Mononuclear cell (primary cell): ENCODE data around the gene TRPV4. TPM values are rescaled to one million over a fixed set of nuclear protein-coding genes. Genes with fewer than 3 reads are reported as not detected.

Source experiments
- H3K27me3 ChIP-seq: 2 replicates; pipeline ENCODE4 v1.6.0; 2011; ENCODE audit warnings: low read length, control low read depth; ENCODE audit not compliant: insufficient read depth
- H3K4me1 ChIP-seq: 2 replicates; pipeline ENCODE4 v1.5.1; 2011; ENCODE audit warnings: mild to moderate bottlenecking, low read length, control low read depth; ENCODE audit not compliant: insufficient read depth
- H3K4me3 ChIP-seq: 2 replicates; pipeline ENCODE4 v1.5.1; 2011; ENCODE audit warnings: mild to moderate bottlenecking, low read length, moderate library complexity
- H3K9me3 ChIP-seq: 2 replicates; pipeline ENCODE4 v1.5.1; 2011; ENCODE audit warnings: low read depth, mild to moderate bottlenecking, control low read depth, low read length
- total RNA-seq: library from RNA; depleted of rRNA; stranded (reverse); fragments of >200 nt; gene quantifications from one replicate; pipeline ENCODE4 v1.2.3, GENCODE V29; 2012

The TRPV4 gene
- total RNA-seq, 1 donor: 0.31 TPM

DNA sequence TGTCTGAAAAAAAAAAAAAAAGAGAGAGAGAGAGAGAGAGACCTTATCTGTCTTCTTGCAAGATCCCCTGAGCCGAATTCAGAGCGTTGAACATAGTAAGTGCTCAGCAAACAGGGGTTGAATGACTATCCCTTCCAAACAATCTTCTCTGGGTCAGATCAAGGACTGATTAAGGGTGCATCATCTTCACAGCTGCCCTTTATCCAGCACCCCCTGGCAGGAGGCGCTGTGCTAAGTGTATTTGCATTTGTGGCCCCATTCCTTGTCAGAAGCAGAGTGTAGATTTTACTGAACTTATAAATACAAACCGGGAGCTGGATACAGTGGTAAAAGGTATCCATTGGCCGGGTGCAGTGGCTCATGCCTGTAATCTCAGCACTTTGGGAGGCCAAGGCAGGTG lies 8.8 kb upstream of the TRPV4 start:
- peaks cover 28% of the 10 kb centered on the region for H3K4me1 ChIP-seq
- H3K9me3 ChIP-seq: no peaks in the 10 kb centered on the region
- no peaks in the 10 kb centered on the region for H3K27me3 ChIP-seq
- no peak overlapping the region for H3K4me3 ChIP-seq

DNA sequence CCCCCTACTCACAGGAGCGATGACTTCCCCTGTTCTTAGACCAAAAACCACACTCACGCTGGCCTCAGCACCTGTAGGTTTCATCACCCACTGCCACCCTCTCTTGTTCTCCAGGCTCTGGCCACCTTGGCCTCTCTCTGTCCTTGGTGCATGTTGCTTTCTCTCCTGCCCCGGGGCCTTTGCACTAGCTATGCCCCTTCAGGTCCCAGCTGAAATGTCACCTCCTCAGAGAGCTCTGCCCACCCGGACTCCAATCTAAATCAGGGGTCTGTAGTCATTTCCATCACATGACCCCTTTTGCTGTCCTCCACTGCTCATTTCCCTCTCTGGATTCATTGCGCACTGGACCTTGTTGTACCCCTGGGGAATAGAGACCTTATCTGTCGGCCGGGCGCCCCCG lies 8.2 kb upstream of the TRPV4 start:
- no peak overlapping the region for H3K4me3 ChIP-seq
- peaks cover 23% of the 10 kb centered on the region for H3K4me1 ChIP-seq
- H3K9me3 ChIP-seq: no peaks in the 10 kb centered on the region
- no peaks in the 10 kb centered on the region for H3K27me3 ChIP-seq

DNA sequence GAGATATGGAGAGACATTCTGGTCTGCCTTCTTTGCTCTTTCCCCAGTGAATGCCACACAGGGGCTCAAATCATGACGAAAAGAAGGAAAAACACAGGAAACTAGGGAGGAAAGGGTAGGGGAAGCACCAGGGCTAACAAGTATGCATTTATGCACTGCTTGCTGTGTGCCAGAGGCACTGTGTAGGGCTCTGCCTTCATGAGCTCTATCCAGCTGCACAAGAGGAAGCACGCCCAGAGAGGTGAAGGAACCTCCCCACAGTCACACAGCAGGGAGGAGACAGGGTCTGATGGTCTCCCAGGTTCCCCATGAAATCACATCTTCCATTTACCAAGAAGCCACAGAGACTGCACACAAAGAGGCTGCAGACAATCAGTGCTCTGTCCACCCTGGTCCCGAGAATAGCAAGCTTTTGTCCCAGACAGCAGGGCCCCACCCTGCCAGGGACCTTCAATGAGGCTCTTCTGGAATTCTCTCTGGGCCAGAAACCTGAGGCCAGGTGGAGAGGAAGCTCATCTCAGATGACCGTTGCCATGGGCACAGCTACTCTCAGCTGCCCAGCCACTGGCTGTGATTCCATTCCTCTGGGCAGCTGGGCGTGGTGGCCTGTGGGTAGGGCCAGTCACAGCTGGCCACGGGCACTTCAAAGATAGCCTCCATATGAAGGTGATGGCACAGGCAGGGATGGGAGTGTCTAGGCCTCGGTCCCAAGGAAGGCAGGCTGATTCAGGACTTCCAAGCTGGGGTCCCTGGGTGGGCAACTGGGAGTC lies 7.3 kb upstream of the TRPV4 start:
- Histone ChIP-seq H3K4me3 (no peak overlapping the region), H3K9me3 (no peaks in the 10 kb centered on the region), H3K4me1 (peaks cover 14% of the 10 kb centered on the region), H3K27me3 (no peaks in the 10 kb centered on the region)

DNA sequence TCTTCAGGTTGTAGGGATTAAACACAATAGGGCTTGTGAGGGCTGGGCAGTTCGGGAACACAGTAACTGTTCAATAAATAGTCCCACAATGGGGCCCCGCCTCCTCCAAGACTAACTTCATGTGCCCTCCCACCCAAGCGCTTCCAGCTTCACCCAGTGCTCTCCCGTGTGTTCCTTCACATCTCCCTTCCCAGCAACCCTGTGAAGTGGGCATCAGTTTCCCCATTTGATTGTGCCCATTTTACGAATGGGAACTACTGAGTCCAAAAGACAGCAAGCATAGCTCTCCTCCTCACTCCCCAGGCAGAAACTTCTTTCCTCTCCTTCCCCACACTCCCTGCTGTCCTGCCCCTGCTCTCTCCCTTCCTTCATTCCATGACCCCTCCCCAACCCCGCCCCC lies 6.2 kb upstream of the TRPV4 start:
- no peaks in the 10 kb centered on the region for H3K27me3 ChIP-seq
- H3K9me3 ChIP-seq: no peaks in the 10 kb centered on the region
- peaks cover 8% of the 10 kb centered on the region for H3K4me1 ChIP-seq
- no peak overlapping the region for H3K4me3 ChIP-seq

DNA sequence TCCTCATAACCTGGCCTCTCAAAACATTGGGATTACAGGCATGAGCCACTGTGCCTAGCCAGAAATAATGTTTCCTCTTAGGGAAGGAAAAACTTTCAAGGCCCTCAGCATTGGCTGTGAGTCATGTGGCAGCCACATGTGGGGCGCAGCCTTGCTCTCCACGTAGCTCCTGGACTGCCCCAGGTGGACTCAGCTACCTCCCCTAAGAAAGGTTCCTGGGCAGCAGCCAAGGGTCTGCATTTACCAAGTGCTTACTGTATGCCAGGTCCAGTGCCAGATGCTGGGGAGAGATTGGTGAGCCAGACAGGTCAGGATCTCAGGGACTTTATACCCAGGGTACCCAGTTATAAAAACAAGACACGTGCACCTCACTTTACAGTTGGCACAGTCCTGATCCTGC lies 3.7 kb upstream of the TRPV4 start:
- Histone ChIP-seq H3K27me3 (peaks cover 7% of the 10 kb centered on the region), H3K9me3 (no peaks in the 10 kb centered on the region), H3K4me1 (peaks cover 8% of the 10 kb centered on the region), H3K4me3 (no peak overlapping the region)

DNA sequence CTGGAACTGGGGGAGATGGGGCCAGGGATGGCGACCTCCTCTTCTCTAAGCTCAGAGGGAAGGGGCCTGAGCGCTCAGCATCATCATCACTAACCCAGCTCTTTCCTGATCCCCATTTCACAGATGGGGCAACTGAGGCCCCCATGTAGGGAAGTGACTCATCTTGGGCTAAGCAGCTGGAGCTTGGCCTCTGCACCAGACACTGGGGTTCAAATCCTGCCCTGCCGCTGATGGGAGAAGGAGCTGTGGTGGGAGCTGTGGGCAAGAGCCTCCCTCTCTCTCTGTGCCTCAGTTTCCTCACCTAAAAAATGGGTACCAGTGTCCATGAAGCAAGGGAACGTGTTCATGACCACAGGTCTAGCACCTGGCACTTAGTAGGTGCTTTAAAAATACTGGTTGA lies 2.6 kb upstream of the TRPV4 start:
- Histone ChIP-seq H3K4me1 (peaks cover 8% of the 10 kb centered on the region), H3K9me3 (no peaks in the 10 kb centered on the region), H3K27me3 (peaks cover 7% of the 10 kb centered on the region), H3K4me3 (no peak overlapping the region)

DNA sequence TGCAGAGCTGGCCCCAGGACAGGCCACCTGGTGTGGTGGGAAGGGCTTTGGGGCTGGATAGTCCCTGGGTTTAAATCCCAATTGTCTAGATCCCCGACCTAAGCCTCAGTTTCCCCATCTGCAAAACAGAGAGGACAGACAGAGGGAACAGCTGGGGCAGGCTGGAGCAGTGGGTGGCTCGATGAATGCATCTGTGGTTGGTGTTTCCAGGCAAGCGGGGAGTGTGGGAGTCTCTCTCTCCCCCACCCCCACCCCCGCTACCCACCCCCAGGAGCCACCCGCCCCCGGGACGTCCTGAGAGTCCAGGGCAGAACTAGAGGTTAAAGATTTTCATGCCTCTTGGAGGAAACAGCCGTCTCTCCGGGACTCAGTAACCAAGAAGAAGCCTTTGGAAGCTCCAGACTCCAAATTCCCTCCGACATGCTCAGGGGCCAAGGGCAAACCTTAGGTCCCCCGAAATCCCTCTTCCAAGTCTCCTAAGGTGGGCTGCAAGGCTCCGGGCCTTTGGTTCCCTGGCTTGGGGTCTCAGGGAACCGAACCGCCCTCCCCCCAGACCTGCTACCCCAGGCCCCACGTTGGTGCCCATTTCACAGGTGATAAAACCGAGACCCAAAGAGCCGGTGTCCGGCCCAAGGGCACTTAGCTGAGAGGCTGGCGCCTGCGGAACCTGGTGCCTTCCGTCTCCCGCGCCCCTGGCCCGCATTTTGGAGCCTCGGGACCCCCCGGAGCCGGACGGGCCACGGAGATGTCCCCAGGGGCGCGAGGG lies 474 bp downstream of the TRPV4 start:
- Histone ChIP-seq H3K27me3 (peaks cover 7% of the 10 kb centered on the region), H3K4me1 (peaks cover 17% of the 10 kb centered on the region), H3K4me3 (no peak overlapping the region), H3K9me3 (no peaks in the 10 kb centered on the region)

DNA sequence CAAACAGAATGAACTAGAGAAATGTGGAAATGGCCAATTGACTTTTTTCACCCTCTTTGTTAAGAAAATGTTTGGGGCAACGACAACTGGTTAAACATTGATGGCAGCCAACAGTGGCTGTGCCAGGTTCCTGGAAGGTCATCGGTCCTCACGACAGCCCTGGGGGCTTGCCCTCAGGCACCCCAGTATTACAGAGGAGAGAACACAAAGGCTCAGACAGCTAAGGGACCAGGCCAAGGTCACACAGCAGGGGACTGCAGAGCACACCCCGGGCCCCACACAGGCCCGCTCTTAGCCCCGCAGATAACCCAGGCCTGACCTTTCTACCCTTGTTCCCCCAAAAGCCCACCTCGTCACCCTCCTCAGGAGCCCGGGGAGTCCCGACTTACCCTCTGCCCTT lies 1.3 kb downstream of the TRPV4 start:
- Histone ChIP-seq H3K27me3 (peaks cover 7% of the 10 kb centered on the region), H3K4me1 (peaks cover 22% of the 10 kb centered on the region), H3K4me3 (no peak overlapping the region), H3K9me3 (no peaks in the 10 kb centered on the region)

DNA sequence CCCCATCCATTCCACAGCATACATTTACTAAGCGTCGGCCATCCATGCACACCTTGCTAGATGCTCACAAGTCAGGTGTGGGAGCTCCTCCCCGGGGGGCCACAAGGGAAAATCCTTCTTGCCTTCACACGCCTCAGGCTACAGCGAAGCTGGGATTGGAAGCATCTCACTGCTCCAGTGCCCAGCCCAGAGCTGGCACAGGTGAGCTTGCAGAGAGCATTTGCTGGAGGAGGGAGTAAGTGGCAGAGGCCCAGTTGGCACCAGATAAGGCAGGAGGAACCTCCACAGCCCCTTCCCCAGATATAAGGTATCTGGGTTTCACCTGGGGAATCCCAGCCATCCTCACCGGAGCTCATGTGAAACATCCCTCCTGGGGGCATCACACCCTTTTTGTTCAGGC lies 1.8 kb downstream of the TRPV4 start:
- Histone ChIP-seq H3K4me3 (no peak overlapping the region), H3K4me1 (peaks cover 25% of the 10 kb centered on the region), H3K9me3 (no peaks in the 10 kb centered on the region), H3K27me3 (peaks cover 7% of the 10 kb centered on the region)

DNA sequence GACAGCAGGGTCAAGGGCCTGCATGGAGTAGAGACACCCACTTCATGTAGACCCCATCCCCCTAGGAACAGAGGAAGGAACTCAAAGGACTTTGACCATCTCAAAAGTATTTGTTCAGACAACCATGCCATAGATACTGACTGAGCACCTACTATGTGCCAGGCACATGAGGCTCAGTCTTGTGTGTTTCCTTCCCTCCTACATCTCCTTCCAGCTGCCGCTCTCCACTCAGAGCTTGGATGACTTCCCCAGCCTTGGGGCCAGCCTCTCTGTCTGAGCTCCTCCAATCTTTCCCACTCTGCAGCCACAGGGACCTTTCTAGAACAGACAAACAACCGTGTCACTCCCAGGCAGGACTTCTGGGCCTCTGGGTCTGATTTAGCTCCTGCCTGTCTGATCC lies 2.5 kb downstream of the TRPV4 start:
- Histone ChIP-seq H3K4me3 (no peak overlapping the region), H3K27me3 (peaks cover 7% of the 10 kb centered on the region), H3K4me1 (peaks cover 25% of the 10 kb centered on the region), H3K9me3 (no peaks in the 10 kb centered on the region)

DNA sequence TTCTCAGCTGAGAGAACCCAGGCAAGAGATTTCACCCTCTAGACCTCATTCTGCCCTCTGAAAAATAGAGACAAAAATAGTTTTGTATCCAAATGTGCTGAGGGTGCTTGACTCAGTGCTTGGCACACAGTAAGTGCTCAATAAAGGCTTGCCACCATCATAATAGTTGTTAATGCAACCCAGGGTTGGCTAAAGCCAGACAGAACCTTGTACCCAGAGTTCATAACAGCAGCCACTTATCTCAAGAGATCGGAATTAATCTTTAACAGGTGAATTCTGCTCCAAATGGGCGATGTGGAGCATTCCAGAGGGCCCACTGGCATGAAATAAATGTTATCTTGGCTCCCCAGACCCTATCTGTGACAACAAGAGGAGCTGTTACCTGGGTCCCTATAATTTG lies 2.9 kb downstream of the TRPV4 start:
- Histone ChIP-seq H3K27me3 (peaks cover 7% of the 10 kb centered on the region), H3K4me3 (no peak overlapping the region), H3K4me1 (peaks cover 25% of the 10 kb centered on the region), H3K9me3 (no peaks in the 10 kb centered on the region)

DNA sequence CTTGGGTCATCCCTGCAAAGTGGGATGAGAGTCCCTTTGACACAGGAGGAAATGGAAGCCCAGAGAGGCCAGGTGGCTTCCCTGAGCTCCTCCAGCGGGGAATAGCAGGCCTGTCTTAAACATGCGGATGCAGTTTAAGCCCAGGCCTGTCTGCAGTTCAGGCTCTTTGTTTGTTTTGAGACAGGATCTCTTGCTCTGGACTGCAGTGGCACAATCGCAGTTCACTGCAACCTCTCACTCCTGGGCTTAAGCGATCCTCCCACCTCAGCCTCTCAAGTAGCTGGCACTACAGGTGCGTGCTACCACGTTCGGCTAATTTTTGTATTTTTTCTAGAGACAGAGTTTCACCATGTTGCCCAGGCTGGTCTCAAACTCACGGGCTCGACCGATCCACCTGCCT lies 3.5 kb downstream of the TRPV4 start:
- Histone ChIP-seq H3K4me1 (peaks cover 25% of the 10 kb centered on the region), H3K4me3 (no peak overlapping the region), H3K9me3 (no peaks in the 10 kb centered on the region), H3K27me3 (peaks cover 7% of the 10 kb centered on the region)

DNA sequence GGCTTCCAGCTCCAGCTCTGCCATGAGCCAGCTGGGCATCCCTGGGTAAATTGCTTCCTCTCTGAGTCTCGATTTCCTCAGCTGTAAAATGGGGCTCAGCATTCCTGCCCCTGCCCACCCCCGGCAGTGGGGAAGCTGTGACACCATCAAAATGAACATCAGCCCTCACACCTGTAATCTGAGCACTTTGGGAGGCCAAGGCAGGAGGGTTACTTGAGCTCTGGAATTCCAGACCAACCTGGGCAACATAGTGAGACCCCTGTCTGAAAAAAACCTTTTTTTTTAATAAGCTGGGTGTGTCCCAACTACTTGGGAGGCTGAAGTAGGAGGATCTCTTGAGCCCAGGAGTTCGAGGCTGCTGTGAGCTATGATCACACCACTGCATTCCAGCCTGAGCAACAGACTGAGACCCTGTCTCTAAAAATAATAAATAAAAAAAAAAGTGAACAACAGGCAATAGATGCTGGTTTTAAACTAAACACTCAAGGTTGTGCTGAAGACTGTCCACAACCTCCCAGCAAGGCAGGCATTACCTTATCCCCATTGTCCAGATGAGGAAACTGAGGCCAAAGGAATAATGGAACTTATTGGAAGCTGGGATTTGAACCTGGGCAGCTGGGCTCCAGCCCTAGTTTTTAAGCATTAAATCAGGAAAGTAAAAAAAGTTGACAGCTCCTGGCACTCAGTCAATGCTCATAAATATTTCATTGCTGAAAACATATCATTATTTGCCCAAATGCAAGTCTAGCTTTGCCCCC lies 4.3 kb downstream of the TRPV4 start:
- Histone ChIP-seq H3K27me3 (peaks cover 7% of the 10 kb centered on the region), H3K9me3 (no peaks in the 10 kb centered on the region), H3K4me3 (no peak overlapping the region), H3K4me1 (peaks cover 25% of the 10 kb centered on the region)

DNA sequence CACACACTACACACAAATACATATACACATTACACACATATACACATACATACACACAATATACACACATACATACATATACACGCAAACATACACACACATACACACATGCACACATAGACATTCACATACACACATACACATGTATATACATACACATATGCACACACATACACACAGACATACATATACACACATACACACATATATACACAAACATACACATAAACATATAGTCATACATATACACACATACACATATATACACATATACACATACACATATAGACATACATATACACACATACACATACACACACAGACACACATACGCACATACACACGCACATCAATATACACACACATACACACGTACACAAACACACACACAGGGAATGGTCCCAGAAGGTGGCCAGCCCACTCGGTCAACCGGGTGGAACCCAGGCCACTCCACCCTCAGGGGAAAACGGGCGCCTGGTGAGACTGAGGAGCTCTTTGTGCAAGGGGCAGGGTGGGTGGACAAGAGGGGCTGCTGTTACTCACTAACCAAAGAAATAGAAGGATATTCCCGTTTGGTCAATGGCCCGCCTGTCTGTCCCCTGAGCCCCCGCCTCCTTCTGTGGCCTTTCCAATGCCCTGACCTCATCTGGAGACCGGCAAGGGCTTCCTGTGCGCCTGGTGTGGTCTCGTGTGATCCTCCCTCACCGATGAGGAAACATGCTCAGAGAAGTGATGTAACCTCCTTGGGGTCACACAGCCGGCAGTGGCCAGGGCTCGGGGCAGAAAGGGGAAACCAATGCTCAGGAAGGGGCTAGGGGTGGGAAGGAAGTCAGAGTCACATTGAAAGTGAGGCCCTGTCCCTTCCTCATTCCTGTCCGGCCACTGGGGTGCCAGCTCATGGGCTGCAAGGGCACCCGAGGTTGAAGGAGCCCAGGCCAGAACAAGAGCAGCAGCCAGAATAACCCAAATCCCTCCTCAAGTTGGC lies 5.3 kb downstream of the TRPV4 start:
- Histone ChIP-seq H3K4me1 (peaks cover 35% of the 10 kb centered on the region), H3K4me3 (no peak overlapping the region), H3K27me3 (peaks cover 1% of the 10 kb centered on the region), H3K9me3 (no peaks in the 10 kb centered on the region)
